ENCODE results near the gene GGT1.

GRCh38 chr22:24576778-24577177 lies 26.2 kb upstream of the GGT1 start:
- TF ChIP-seq POLR2A (IDR thresholded peaks at IDR 0.05; ENCODE audit: low read length) = no peak
- no peak for TF ChIP-seq GATA1 (IDR thresholded peaks at IDR 0.05; ENCODE audit: low read depth, low read length)

All from erythroblast (primary cell).